Chondrocyte (in vitro differentiated cells): ENCODE data around the gene SHISA6. TPM values are rescaled to one million over a fixed set of nuclear protein-coding genes. Genes with fewer than 3 reads are reported as not detected.

ENCODE experiments used
- DNase-seq: peaks from one replicate; pipeline ENCODE4 v3.0.0; 2021; ENCODE audit warnings: mixed read lengths, low spot score
- H3K27ac Mint-ChIP-seq: one replicate; pipeline ENCODE4 v1.8.0; 2021; ENCODE audit warnings: mild to moderate bottlenecking, moderate library complexity, mixed read lengths; ENCODE audit not compliant: unreplicated experiment
- H3K27me3 Mint-ChIP-seq: 2 replicates; pipeline ENCODE4 v1.8.0; 2021; ENCODE audit warnings: low read depth, mixed read lengths
- H3K36me3 Mint-ChIP-seq: 2 replicates; pipeline ENCODE4 v1.8.0; 2021; ENCODE audit warnings: low read depth, mixed read lengths
- H3K4me1 Mint-ChIP-seq: 2 replicates; pipeline ENCODE4 v1.8.0; 2021; ENCODE audit warnings: low read depth, mild to moderate bottlenecking, mixed read lengths
- H3K4me3 Mint-ChIP-seq: one replicate; pipeline ENCODE4 v1.8.0; 2021; ENCODE audit warnings: mild to moderate bottlenecking, moderate library complexity, mixed read lengths; ENCODE audit not compliant: unreplicated experiment
- H3K9me3 Mint-ChIP-seq: 2 replicates; pipeline ENCODE4 v1.8.0; 2021; ENCODE audit warnings: low read depth, mixed read lengths
- total RNA-seq: library from RNA; stranded (reverse); gene quantifications from 3 replicates; pipeline ENCODE4 v1.2.1, GENCODE V29; 2021
- TF ChIP-seq, protein P1 (sequence below): fragments of 200-600 bp; sonication (generic); IDR thresholded peaks from 2 replicates; pipeline ENCODE4 v1.5.0; 2021; ENCODE audit warnings: antibody characterized with exemption, mild to moderate bottlenecking, moderate library complexity

The SHISA6 gene
- total RNA-seq, 1 donor from 2014 or later: not detected

DNA sequence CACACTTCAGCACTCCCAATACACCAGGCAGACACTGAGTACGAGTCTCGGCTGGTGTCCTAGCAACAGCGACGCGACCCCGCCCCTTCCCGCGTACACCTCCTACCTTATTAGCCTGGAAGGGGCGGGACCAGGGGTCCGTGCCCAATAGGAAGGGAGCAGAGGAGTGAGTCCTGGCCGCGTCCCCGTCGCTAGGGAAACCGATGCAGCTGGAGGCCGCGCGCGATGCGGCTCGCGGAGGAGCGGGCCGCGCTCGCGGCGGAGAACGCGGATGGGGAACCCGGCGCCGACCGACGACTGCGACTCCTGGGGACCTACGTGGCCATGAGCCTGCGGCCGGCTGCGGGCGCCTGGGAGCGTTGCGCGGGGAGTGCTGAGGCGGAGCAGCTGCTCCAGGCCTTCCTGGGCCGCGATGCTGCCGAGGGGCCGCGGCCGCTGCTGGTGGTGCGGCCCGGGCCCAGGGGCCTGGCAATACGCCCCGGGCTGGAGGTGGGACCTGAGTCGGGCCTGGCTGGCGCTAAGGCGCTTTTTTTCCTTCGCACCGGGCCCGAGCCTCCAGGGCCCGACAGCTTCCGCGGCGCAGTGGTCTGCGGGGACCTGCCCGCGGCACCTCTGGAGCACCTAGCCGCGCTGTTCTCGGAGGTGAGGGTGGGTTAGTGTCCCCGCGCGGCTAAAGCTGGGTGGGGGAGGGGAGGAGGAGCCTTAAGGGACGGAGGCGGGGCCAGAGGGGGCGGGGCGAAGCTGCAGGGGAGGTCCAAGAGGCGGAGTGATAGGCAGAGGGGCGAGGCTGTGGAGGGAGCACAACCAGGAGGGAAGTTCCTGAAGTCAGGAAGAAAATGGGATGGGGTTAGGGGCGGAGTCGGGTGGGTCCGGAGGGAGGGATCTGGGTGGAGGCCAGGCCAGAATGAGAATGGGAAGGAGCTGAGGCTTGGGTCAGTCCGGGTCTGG lies 357.5 kb downstream of the SHISA6 start, which contains the start of gene DNAH9:
Gene DNAH9, plus strand, starts transcription at position 197 of the 948 bp plus-strand sequence. Its CDS starts 29 bp downstream, at position 226.
- DNase-seq: peak; percentile 97
- H3K9me3 Mint-ChIP-seq: peaks cover 3% of the 10 kb centered on the region
- no peak within 1 kb of the TSS for H3K27ac Mint-ChIP-seq
- H3K36me3 Mint-ChIP-seq: no peaks in the 10 kb centered on the region
- TF ChIP-seq, protein P1, sequence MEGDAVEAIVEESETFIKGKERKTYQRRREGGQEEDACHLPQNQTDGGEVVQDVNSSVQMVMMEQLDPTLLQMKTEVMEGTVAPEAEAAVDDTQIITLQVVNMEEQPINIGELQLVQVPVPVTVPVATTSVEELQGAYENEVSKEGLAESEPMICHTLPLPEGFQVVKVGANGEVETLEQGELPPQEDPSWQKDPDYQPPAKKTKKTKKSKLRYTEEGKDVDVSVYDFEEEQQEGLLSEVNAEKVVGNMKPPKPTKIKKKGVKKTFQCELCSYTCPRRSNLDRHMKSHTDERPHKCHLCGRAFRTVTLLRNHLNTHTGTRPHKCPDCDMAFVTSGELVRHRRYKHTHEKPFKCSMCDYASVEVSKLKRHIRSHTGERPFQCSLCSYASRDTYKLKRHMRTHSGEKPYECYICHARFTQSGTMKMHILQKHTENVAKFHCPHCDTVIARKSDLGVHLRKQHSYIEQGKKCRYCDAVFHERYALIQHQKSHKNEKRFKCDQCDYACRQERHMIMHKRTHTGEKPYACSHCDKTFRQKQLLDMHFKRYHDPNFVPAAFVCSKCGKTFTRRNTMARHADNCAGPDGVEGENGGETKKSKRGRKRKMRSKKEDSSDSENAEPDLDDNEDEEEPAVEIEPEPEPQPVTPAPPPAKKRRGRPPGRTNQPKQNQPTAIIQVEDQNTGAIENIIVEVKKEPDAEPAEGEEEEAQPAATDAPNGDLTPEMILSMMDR: no peak
- no peaks in the 10 kb centered on the region for H3K27me3 Mint-ChIP-seq
- H3K4me1 Mint-ChIP-seq: peaks cover 8% of the 10 kb centered on the region
- peak within 1 kb of the TSS; percentile 64 for H3K4me3 Mint-ChIP-seq

DNA sequence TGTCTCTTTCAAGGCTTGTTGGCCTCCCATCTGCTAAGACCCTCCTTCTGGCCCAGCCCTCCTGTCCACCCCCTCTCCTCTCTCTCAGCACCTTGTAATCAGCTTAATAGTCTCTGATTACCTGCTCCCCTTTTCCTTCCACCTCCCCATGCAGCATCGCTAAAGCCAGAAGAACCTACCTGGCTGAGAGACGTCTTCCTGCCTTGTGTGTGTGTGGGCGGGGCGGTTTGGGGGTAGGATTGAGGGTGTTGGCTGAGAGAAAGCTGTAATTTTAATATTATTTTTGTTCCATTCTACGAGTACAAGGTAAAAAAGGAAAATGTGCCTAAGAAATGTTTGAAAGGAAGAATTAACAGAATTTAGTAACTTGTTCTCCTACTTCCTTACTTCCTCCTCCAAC lies 360.6 kb downstream of the SHISA6 start:
- no peak for DNase-seq
- Mint-ChIP-seq H3K4me3 (no peak overlapping the region), H3K9me3 (no peaks in the 10 kb centered on the region), H3K27ac (no peak overlapping the region), H3K36me3 (no peaks in the 10 kb centered on the region), H3K4me1 (peaks cover 8% of the 10 kb centered on the region), H3K27me3 (no peaks in the 10 kb centered on the region)
- TF ChIP-seq, protein P1: no peak

DNA sequence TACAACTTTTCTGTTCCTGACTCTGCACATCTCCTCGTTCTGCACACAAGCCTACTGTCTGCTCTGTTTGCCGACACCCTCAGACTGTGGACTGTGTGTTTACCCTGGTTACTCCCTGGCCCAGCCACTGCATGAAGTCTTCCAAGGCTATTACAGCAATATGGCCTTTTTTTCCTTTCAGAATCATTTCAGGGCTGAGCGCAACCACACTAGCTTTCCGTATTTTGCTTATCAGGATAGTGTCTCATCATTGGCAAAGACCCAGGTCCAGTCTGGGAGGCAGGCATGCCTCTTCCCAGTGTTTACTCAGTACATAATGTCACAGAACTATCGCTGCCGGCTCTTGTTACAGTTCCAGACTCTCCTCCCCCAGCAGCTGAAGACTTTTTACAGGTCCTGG lies 367.4 kb downstream of the SHISA6 start:
- H3K27me3 Mint-ChIP-seq: peaks cover 22% of the 10 kb centered on the region
- H3K9me3 Mint-ChIP-seq: no peaks in the 10 kb centered on the region
- no peak overlapping the region for H3K4me3 Mint-ChIP-seq
- H3K36me3 Mint-ChIP-seq: no peaks in the 10 kb centered on the region
- no peak overlapping the region for H3K27ac Mint-ChIP-seq
- DNase-seq: no peak
- peaks cover 7% of the 10 kb centered on the region for H3K4me1 Mint-ChIP-seq
- TF ChIP-seq, protein P1: no peak

DNA sequence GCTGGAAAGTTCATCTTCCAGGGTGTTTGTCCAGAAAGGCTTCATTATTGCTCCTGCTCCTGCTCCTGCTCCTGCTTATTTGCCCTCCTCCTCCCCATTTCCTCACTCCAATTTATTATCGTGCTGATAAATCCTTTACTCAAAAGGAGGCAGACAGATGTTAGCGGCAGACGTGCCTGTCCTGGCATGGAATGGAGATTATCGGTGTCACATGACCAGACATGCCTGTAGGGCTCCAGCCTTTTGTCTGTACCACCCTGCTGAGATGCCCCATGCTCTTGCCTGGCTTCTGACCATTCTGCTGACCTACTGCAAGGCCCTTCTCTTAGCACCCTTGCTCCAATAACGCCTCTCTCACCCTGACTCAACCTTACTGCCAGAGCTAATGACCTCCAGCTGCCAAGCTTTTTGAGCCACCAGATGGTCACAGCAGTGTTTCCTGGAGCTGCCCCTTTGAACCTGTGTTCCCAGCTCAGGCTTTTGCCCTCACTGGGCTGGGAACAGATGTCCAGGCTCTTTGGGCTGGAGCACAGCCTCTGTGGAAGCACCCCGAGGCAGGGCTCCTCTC lies 370.1 kb downstream of the SHISA6 start:
- no peak overlapping the region for H3K27ac Mint-ChIP-seq
- no peak overlapping the region for H3K4me3 Mint-ChIP-seq
- TF ChIP-seq, protein P1: no peak
- no peaks in the 10 kb centered on the region for H3K36me3 Mint-ChIP-seq
- peaks cover 22% of the 10 kb centered on the region for H3K27me3 Mint-ChIP-seq
- peaks cover 7% of the 10 kb centered on the region for H3K4me1 Mint-ChIP-seq
- H3K9me3 Mint-ChIP-seq: no peaks in the 10 kb centered on the region
- DNase-seq: no peak

DNA sequence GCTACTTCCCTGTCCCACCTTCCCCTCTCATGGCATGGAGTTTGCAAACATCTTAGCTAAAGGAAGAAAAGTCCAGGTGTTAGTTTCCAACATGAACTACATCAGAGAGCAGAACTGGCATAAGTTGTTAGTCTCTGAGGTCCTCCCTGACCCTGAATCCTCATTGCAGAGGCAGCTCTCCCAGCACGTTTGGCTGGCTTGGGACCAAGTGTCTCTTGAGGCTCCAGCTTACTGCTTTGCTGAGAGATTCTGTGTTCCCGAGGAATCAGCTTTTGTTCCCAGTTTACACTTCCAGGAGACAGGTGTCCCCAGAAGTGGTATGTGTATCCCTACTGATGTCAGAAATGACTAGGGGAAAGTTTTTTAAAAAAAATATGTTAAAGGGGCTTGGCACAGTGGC lies 371.9 kb downstream of the SHISA6 start:
- Mint-ChIP-seq H3K36me3 (no peaks in the 10 kb centered on the region), H3K4me1 (peaks cover 7% of the 10 kb centered on the region), H3K27me3 (peaks cover 22% of the 10 kb centered on the region), H3K4me3 (no peak overlapping the region), H3K27ac (no peak overlapping the region), H3K9me3 (no peaks in the 10 kb centered on the region)
- no peak for DNase-seq
- TF ChIP-seq, protein P1: no peak
